Natural killer cell (primary cell): Measurements from ENCODE around the gene FILIP1L. TPM values are rescaled to one million over a fixed set of nuclear protein-coding genes. Genes with fewer than 3 reads are reported as not detected.

ENCODE experiments used
- ATAC-seq, 3 donors: fragments of 150-1000 bp in 2 of 3; fragments of 200-7000 bp in 1 of 3; cut with Tn5 transposase; 1 replicate in 1 of 3; 2 replicates in 2 of 3; pipeline ENCODE4 v1.10.0; 2021; ENCODE audit warnings: mild to moderate bottlenecking in 2 of 3, moderate library complexity in 2 of 3
- DNase-seq, 2 donors: peaks; one replicate each; pipeline versions ENCODE4 v3.0.0 to v3.0.0-alpha.2; 2013 to 2021; ENCODE audit warnings: mixed read lengths in 1 of 2
- H3K27ac ChIP-seq: one replicate; pipeline ENCODE4 v1.5.1; 2013; ENCODE audit warnings: mild to moderate bottlenecking, low read length
- H3K27me3 ChIP-seq: one replicate; pipeline ENCODE4 v1.6.1; 2013; ENCODE audit warnings: low read length; ENCODE audit not compliant: control insufficient read depth, insufficient read depth
- H3K36me3 ChIP-seq: one replicate; pipeline ENCODE4 v1.6.1; 2013; ENCODE audit warnings: low read length; ENCODE audit not compliant: control insufficient read depth, insufficient read depth
- H3K4me1 ChIP-seq: one replicate; pipeline ENCODE4 v1.6.1; 2013; ENCODE audit warnings: low read length; ENCODE audit not compliant: control insufficient read depth, insufficient read depth
- H3K4me3 ChIP-seq: one replicate; pipeline ENCODE4 v1.5.1; 2013; ENCODE audit warnings: low read length
- H3K9me3 ChIP-seq: one replicate; pipeline ENCODE4 v1.6.1; 2013; ENCODE audit warnings: low read length; ENCODE audit not compliant: control insufficient read depth, insufficient read depth
- H3K27ac Mint-ChIP-seq, 2 donors: one replicate each; pipeline ENCODE4 v1.8.0; 2022; ENCODE audit warnings: mild to moderate bottlenecking in 2 of 2, mixed read lengths in 2 of 2, moderate library complexity in 1 of 2
- H3K27me3 Mint-ChIP-seq, 2 donors: one replicate each; pipeline ENCODE4 v1.8.0; 2022; ENCODE audit warnings: low read depth in 2 of 2, mixed read lengths in 2 of 2
- H3K36me3 Mint-ChIP-seq: one replicate; pipeline ENCODE4 v1.8.0; 2022; ENCODE audit warnings: mixed read lengths
- H3K4me1 Mint-ChIP-seq, 2 donors: one replicate each; pipeline ENCODE4 v1.8.0; 2022; ENCODE audit warnings: mixed read lengths in 2 of 2
- H3K4me3 Mint-ChIP-seq: one replicate; pipeline ENCODE4 v1.8.0; 2022; ENCODE audit warnings: mild to moderate bottlenecking, moderate library complexity, mixed read lengths
- H3K9me3 Mint-ChIP-seq, 2 donors: one replicate each; pipeline ENCODE4 v1.8.0; 2022; ENCODE audit warnings: mixed read lengths in 2 of 2
- WGBS: methylation state at CpG from one replicate; pipeline ENCODE4 v1.1.7; 2013; ENCODE audit warnings: missing lambda C conversion rate; ENCODE audit not compliant: insufficient coverage; 5-methylcytosine and 5-hydroxymethylcytosine counted together
- intact Hi-C: fragments of 100-400 bp; cut with micrococcal nuclease; formaldehyde crosslinking; loops from one replicate; pipeline ENCODE4 v1.14.2; 2022
- total RNA-seq, 4 donors: library from RNA; stranded (reverse); fragments of 120-200 nt in 1 of 4; gene quantifications; one replicate each; pipeline versions ENCODE4 v1.2.3 to v1.2.4, GENCODE V29; 2013 to 2022
- TF ChIP-seq, protein P1 (sequence below): fragments of 200-600 bp; IDR thresholded peaks from one replicate; pipeline ENCODE4 v1.8.0; 2022; ENCODE audit warnings: antibody characterized with exemption

FILIP1L gene
- total RNA-seq, 3 donors from 2014 or later (not counting 1 experiment from before 2014, with no cell fraction given): 0.12 TPM; not detected in 2

- DNase-seq (no peak), ATAC-seq (no peak)
- peaks cover 14 to 18% of the 10 kb centered on the region in 2 donors for H3K4me1 Mint-ChIP-seq
- WGBS: 95% methylated on average over 7 of the region's 7 CpGs
- no peaks in the 10 kb centered on the region for H3K4me1 ChIP-seq
- no peaks in the 10 kb centered on the region for H3K9me3 ChIP-seq
- no peaks in the 10 kb centered on the region for H3K27me3 ChIP-seq
- no peaks in the 10 kb centered on the region for H3K36me3 ChIP-seq
- intact Hi-C loops: no loop called here
- no peaks in the 10 kb centered on the region for H3K9me3 Mint-ChIP-seq
- H3K27me3 Mint-ChIP-seq: no peaks in the 10 kb centered on the region
- no peak overlapping the region for H3K4me3 Mint-ChIP-seq
- no peaks in the 10 kb centered on the region for H3K36me3 Mint-ChIP-seq
- H3K4me3 ChIP-seq: no peak overlapping the region
- TF ChIP-seq, protein P1, sequence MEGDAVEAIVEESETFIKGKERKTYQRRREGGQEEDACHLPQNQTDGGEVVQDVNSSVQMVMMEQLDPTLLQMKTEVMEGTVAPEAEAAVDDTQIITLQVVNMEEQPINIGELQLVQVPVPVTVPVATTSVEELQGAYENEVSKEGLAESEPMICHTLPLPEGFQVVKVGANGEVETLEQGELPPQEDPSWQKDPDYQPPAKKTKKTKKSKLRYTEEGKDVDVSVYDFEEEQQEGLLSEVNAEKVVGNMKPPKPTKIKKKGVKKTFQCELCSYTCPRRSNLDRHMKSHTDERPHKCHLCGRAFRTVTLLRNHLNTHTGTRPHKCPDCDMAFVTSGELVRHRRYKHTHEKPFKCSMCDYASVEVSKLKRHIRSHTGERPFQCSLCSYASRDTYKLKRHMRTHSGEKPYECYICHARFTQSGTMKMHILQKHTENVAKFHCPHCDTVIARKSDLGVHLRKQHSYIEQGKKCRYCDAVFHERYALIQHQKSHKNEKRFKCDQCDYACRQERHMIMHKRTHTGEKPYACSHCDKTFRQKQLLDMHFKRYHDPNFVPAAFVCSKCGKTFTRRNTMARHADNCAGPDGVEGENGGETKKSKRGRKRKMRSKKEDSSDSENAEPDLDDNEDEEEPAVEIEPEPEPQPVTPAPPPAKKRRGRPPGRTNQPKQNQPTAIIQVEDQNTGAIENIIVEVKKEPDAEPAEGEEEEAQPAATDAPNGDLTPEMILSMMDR: no peak
- H3K27ac ChIP-seq: no peak overlapping the region
- H3K27ac Mint-ChIP-seq: no peak overlapping the region
These were observed 147.5 kb downstream of the FILIP1L start for GRCh38 chr3:99966662-99967416.

- intact Hi-C loops: no loop called here
- no peak for ATAC-seq
- H3K4me1 ChIP-seq: no peaks in the 10 kb centered on the region
These were observed 148.5 kb downstream of the FILIP1L start for GRCh38 chr3:99965681-99966408.

GRCh38 chr3:99965077-99965476, 149.2 kb downstream of the FILIP1L start:
- TF ChIP-seq, protein P1: no peak
- no peaks in the 10 kb centered on the region for H3K9me3 ChIP-seq
- no peaks in the 10 kb centered on the region for H3K4me1 ChIP-seq
- Mint-ChIP-seq H3K36me3 (no peaks in the 10 kb centered on the region), H3K27ac (no peak overlapping the region), H3K4me1 (peaks cover 7 to 10% of the 10 kb centered on the region in 2 donors), H3K9me3 (no peaks in the 10 kb centered on the region), H3K4me3 (no peak overlapping the region), H3K27me3 (no peaks in the 10 kb centered on the region)
- H3K27me3 ChIP-seq: no peaks in the 10 kb centered on the region
- no peak for ATAC-seq
- intact Hi-C loops: no loop called here
- 100% methylated on average over 1 of the region's 1 CpG for WGBS
- H3K4me3 ChIP-seq: no peak overlapping the region
- H3K36me3 ChIP-seq: no peaks in the 10 kb centered on the region
- no peak overlapping the region for H3K27ac ChIP-seq
- DNase-seq: no peak

More at GRCh38 chr3:99965681-99966408, 148.5 kb downstream of the FILIP1L start:
- no peaks in the 10 kb centered on the region for H3K9me3 ChIP-seq
- no peak overlapping the region for H3K27ac ChIP-seq
- Mint-ChIP-seq H3K4me3 (no peak overlapping the region), H3K9me3 (no peaks in the 10 kb centered on the region), H3K27ac (no peak overlapping the region), H3K27me3 (no peaks in the 10 kb centered on the region), H3K4me1 (peaks cover 14 to 17% of the 10 kb centered on the region in 2 donors), H3K36me3 (no peaks in the 10 kb centered on the region)
- H3K27me3 ChIP-seq: no peaks in the 10 kb centered on the region
- TF ChIP-seq, protein P1: no peak
- no peak for DNase-seq
- 95% methylated on average over 3 of the region's 3 CpGs for WGBS
- H3K36me3 ChIP-seq: no peaks in the 10 kb centered on the region
- no peak overlapping the region for H3K4me3 ChIP-seq
